H1 (cell line): Measurements from ENCODE around the gene TFF1. TPM values are rescaled to one million over a fixed set of nuclear protein-coding genes. Genes with fewer than 3 reads are reported as not detected.

ENCODE experiments used
- EZH2 ChIP-seq: fragments of 200-600 bp; sonication (generic); IDR thresholded peaks from 2 replicates; pipeline ENCODE4 v1.7.1; 2012; ENCODE audit warnings: low read depth, mild to moderate bottlenecking, moderate library complexity, low read length, inconsistent platforms; ENCODE audit not compliant: severe bottlenecking
- polyA plus RNA-seq, 7 experiments: library from polyadenylated mRNA; depleted of rRNA in 3 of 7; stranded (reverse) in 5 of 7; unstranded in 2 of 7; fragments of >200 nt in 5 of 7; fragments of 200-250 nt in 2 of 7; gene quantifications; 1 replicate in 5 of 7; 2 replicates in 1 of 7; 4 replicates in 1 of 7; pipeline versions ENCODE4 v1.2.1 to v1.2.3, GENCODE V29; 2011 to 2013; ENCODE audit warnings: missing spikeins in 2 of 7, mixed read lengths in 2 of 7
- total RNA-seq: library from RNA; stranded (reverse); fragmentation: NEBNext Ultra II Directional; extraction: Animal tissue kit (Norgen Biotek cat#: 25700); gene quantifications from 2 replicates; pipeline ENCODE4 v1.2.1, GENCODE V29; 2021

Gene TFF1
- total and polyA plus RNA-seq, 2 of the 8 experiments (the other 6 are each of a cell fraction or from before 2014, with no cell fraction given): not detected

- TF ChIP-seq EZH2: no peak
Observed at GRCh38 chr21:42413093-42413492, 46.8 kb upstream of the TFF1 start (continued).
